Kidney (tissue), 14 donors: ENCODE results near the gene ATP5PB. TPM values are rescaled to one million over a fixed set of nuclear protein-coding genes. Genes with fewer than 3 reads are reported as not detected.
A peak's percentile ranks its signal among the peaks of the same experiment; 100 is the strongest.

Experiments used
- DNase-seq, 5 donors: peaks; one replicate each; pipeline ENCODE4 v3.0.0-alpha.2; 2013 to 2020
- FAIRE-seq: peaks from 2 replicates; lab custom pipeline; 2012; peaks lifted over from hg19 to GRCh38; lab: Jason Lieb, UNC
- H3K27ac ChIP-seq, 2 donors: one replicate each; pipeline ENCODE4 v1.7.0; 2013; ENCODE audit warnings: low read depth in 2 of 2, low read length in 2 of 2, inconsistent platforms in 1 of 2
- H3K27me3 ChIP-seq: one replicate; pipeline ENCODE4 v1.7.1; 2013; ENCODE audit warnings: low read length, inconsistent platforms; ENCODE audit not compliant: control insufficient read depth, insufficient read depth
- H3K36me3 ChIP-seq, 3 donors: one replicate each; pipeline versions ENCODE4 v1.7.0 to v1.7.1; 2013; ENCODE audit warnings: low read length in 3 of 3, control low read depth in 1 of 3, inconsistent platforms in 1 of 3; ENCODE audit not compliant: insufficient read depth in 3 of 3, control insufficient read depth in 2 of 3
- H3K4me1 ChIP-seq, 3 donors: one replicate each; pipeline versions ENCODE4 v1.7.0 to v1.7.1; 2013; ENCODE audit warnings: low read length in 3 of 3, inconsistent platforms in 1 of 3, low read depth in 1 of 3; ENCODE audit not compliant: control insufficient read depth in 2 of 3, insufficient read depth in 2 of 3
- H3K4me3 ChIP-seq, 3 donors: one replicate each; pipeline versions ENCODE4 v1.7.0 to v1.8.1; 2013; ENCODE audit warnings: low read length in 3 of 3, control low read depth in 1 of 3, inconsistent platforms in 1 of 3
- H3K9ac ChIP-seq, 3 donors: one replicate each; pipeline versions ENCODE4 v1.7.0 to v1.7.1; 2013; ENCODE audit warnings: low read length in 3 of 3, control low read depth in 1 of 3, inconsistent platforms in 1 of 3
- H3K9me3 ChIP-seq, 3 donors: one replicate each; pipeline versions ENCODE4 v1.7.0 to v1.7.1; 2013; ENCODE audit warnings: low read length in 3 of 3, control low read depth in 1 of 3, inconsistent platforms in 1 of 3; ENCODE audit not compliant: control insufficient read depth in 2 of 3, insufficient read depth in 1 of 3
- intact Hi-C: fragments of 100-400 bp; cut with DNase I; formaldehyde crosslinking; loops from one replicate; pipeline ENCODE4 v1.11.1; 2022
- polyA plus RNA-seq: library from polyadenylated mRNA; stranded (reverse); fragments of 350-450 nt; fragmentation: Illumina TruSeq; extraction: RNeasy Lipid Tissue Mini Kit (QIAGEN cat#74804); gene quantifications from one replicate; pipeline ENCODE4 v1.2.3, GENCODE V29; 2014; ENCODE audit warnings: low read depth, low replicate concordance; ENCODE audit not compliant: insufficient read depth
- total RNA-seq: library from RNA; stranded (reverse); fragmentation: NEBNext Ultra II Directional; extraction: Animal tissue kit (Norgen Biotek cat#: 25700); gene quantifications from one replicate; pipeline ENCODE4 v1.2.1, GENCODE V29; 2021
- TF ChIP-seq, protein P1 (sequence below): IDR thresholded peaks from 3 replicates; pipeline ENCODE4 v1.5.1; 2012; ENCODE audit warnings: mild to moderate bottlenecking, moderate library complexity, borderline replicate concordance; ENCODE audit not compliant: insufficient read depth; ENCODE audit errors: extremely low read depth
- donor health status: control.
- donor health status: control.
- donor health status: control.
- donor health status: control.
- donor health status: control.
- donor health status: DM: yes; HTN: yes; CAD: no.
- donor health status: Normal renal cell carcinoma (clear cell type).

ATP5PB gene
- total and polyA plus RNA-seq, 2 donors from 2014 or later, result 207 to 791 TPM

DNA sequence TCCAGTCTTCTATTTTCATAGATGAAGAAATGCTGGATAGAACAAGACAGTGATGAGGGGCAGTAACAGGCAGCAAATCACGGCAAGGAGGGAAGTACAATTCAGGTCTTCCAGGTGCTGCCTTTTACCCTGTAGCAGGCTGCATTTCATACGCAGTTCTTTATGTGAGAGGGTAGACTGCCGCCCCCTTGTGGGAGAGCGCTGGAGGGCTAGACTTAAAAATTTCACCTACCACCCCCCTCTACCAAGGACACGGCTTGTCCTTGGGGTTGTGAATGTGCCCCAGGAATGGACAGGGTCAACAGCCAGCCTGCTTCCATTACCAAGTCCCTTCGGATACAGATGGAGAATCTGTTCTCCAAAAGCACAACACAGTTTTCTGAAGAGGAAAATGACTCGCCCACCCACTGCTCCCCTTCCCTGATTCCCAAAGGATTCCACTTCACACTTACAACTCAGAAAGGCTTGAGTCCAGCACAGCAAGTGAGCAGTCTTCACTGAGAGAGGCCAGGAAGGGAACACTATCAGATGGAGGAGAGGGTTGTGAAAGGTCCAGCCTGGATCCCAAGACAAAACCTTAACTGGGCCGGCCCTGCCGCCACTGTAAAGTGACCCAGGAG, 7.6 kb upstream of the ATP5PB start:
- Histone ChIP-seq H3K27ac (no peak overlapping the region), H3K4me3 (no peak overlapping the region), H3K9ac (no peak overlapping the region), H3K4me1 (no peaks in the 10 kb centered on the region), H3K27me3 (no peaks in the 10 kb centered on the region), H3K36me3 (peaks cover 18 to 37% (median 33%) of the 10 kb centered on the region in 3 donors), H3K9me3 (no peaks in the 10 kb centered on the region)
- TF ChIP-seq, protein P1, sequence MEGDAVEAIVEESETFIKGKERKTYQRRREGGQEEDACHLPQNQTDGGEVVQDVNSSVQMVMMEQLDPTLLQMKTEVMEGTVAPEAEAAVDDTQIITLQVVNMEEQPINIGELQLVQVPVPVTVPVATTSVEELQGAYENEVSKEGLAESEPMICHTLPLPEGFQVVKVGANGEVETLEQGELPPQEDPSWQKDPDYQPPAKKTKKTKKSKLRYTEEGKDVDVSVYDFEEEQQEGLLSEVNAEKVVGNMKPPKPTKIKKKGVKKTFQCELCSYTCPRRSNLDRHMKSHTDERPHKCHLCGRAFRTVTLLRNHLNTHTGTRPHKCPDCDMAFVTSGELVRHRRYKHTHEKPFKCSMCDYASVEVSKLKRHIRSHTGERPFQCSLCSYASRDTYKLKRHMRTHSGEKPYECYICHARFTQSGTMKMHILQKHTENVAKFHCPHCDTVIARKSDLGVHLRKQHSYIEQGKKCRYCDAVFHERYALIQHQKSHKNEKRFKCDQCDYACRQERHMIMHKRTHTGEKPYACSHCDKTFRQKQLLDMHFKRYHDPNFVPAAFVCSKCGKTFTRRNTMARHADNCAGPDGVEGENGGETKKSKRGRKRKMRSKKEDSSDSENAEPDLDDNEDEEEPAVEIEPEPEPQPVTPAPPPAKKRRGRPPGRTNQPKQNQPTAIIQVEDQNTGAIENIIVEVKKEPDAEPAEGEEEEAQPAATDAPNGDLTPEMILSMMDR, result no peak
- intact Hi-C loops, result no loop called here
- FAIRE-seq, result no peak
- DNase-seq, result peak in 2 of 5 donors; percentile 15 to 17

DNA sequence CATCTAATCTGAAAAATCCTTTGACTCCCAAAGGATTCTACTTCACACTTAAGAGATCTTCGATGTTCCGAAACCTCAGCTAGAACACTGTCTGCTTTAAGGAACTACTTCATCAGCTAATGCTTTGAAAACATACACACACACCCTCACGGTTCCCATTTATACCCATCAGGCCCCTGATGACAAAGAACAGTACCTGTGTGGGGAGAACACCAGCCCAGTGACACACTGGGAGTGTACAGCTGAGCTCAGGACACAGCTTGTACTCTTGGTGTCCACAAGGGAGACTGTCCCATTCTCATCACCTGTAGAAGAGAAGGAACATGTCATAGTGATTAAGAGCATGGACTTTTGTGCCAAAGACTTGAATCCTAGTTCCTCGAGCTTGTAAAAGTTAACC, 6.8 kb upstream of the ATP5PB start:
- Histone ChIP-seq H3K27me3 (no peaks in the 10 kb centered on the region), H3K27ac (no peak overlapping the region), H3K36me3 (peaks cover 18 to 37% (median 33%) of the 10 kb centered on the region in 3 donors), H3K4me3 (no peak overlapping the region), H3K9ac (no peak overlapping the region), H3K9me3 (no peaks in the 10 kb centered on the region), H3K4me1 (peaks cover 0 to 3% (median 0%) of the 10 kb centered on the region in 3 donors)
- DNase-seq, result no peak
- intact Hi-C loops, result no loop called here
- FAIRE-seq, result no peak
- TF ChIP-seq, protein P1, result no peak

DNA sequence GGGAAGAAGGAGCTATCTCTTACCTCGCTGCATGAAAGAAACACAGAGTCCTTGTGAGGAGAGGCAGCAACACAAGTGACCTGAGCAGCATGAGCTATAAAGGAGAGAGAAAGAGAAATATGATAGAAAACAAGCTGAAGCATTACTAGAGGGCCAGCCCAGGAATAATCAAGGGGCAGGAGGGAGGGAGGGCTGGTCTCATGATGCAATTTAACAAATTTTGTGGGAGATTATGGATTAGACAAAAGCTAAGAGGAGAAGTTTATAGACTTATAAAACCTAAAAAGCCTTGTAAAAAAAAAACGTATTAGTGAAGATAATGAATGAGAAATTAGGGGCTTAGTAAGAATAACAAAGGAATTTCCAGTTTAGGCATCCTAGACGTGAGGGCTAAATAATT, 5.2 kb upstream of the ATP5PB start:
- H3K27me3 ChIP-seq, result no peaks in the 10 kb centered on the region
- no peak overlapping the region for H3K9ac ChIP-seq
- no peak for FAIRE-seq
- TF ChIP-seq, protein P1, result no peak
- H3K27ac ChIP-seq, result no peak overlapping the region
- peaks cover 0 to 4% (median 3%) of the 10 kb centered on the region in 3 donors for H3K4me1 ChIP-seq
- H3K4me3 ChIP-seq, result no peak overlapping the region
- peaks cover 18 to 37% (median 27%) of the 10 kb centered on the region in 3 donors for H3K36me3 ChIP-seq
- H3K9me3 ChIP-seq, result no peaks in the 10 kb centered on the region
- DNase-seq, result no peak
- intact Hi-C loops, result no loop called here
